ENCODE data around the gene GNAS.

GRCh38 chr20:58863044-58863790, 10.7 kb downstream of the GNAS start:
- TF ChIP-seq CTCF (IDR thresholded peaks at IDR 0.05) (no peak), EP300 (IDR thresholded peaks at IDR 0.05) (no peak)

Data from gastroesophageal sphincter (tissue), 3 donors.